Stomach smooth muscle (tissue), 2 donors: ENCODE measurements around the gene PREB.

ENCODE experiments used
- H3K27ac ChIP-seq: one replicate; pipeline ENCODE4 v1.7.0; 2013; ENCODE audit warnings: mild to moderate bottlenecking, low read length, inconsistent platforms
- H3K27me3 ChIP-seq, 2 donors: one replicate each; pipeline ENCODE4 v1.7.0; 2013; ENCODE audit warnings: low read length in 2 of 2; ENCODE audit not compliant: insufficient read depth in 2 of 2, control insufficient read depth in 1 of 2
- H3K36me3 ChIP-seq, 2 donors: one replicate each; pipeline ENCODE4 v1.7.0; 2013; ENCODE audit warnings: low read length in 2 of 2; ENCODE audit not compliant: control insufficient read depth in 2 of 2, insufficient read depth in 2 of 2
- H3K4me1 ChIP-seq: one replicate; pipeline ENCODE4 v1.7.0; 2013; ENCODE audit warnings: low read length; ENCODE audit not compliant: control insufficient read depth, insufficient read depth
- H3K4me3 ChIP-seq, 2 donors: one replicate each; pipeline ENCODE4 v1.7.0; 2013; ENCODE audit warnings: low read length in 2 of 2
- H3K9ac ChIP-seq, 2 donors: one replicate each; pipeline ENCODE4 v1.7.0; 2013; ENCODE audit warnings: low read length in 2 of 2, mild to moderate bottlenecking in 1 of 2
- H3K9me3 ChIP-seq, 2 donors: one replicate each; pipeline ENCODE4 v1.7.0; 2013; ENCODE audit warnings: low read length in 2 of 2; ENCODE audit not compliant: control insufficient read depth in 2 of 2
- donor health status: healthy.
- donor health status: Pancreatic carcinoma.

The PREB gene

GRCh38 chr2:27093430-27094352 is 40.7 kb downstream of the PREB start:
- Histone ChIP-seq H3K4me1 (peaks cover 14% of the 10 kb centered on the region), H3K9ac (no peak overlapping the region), H3K4me3 (no peak overlapping the region), H3K36me3 (peaks cover 0 to 5% of the 10 kb centered on the region in 2 donors), H3K27me3 (no peaks in the 10 kb centered on the region), H3K9me3 (no peaks in the 10 kb centered on the region), H3K27ac (no peak overlapping the region)

GRCh38 chr2:27092696-27093429 is 41.6 kb downstream of the PREB start:
- H3K36me3 ChIP-seq: peaks cover 0 to 5% of the 10 kb centered on the region in 2 donors
- no peak overlapping the region for H3K27ac ChIP-seq
- H3K4me1 ChIP-seq: peaks cover 14% of the 10 kb centered on the region
- H3K27me3 ChIP-seq: no peaks in the 10 kb centered on the region
- no peak overlapping the region for H3K4me3 ChIP-seq
- H3K9ac ChIP-seq: no peak overlapping the region
- no peaks in the 10 kb centered on the region for H3K9me3 ChIP-seq

- H3K9ac ChIP-seq: no peak overlapping the region
- H3K27ac ChIP-seq: no peak overlapping the region
- no peaks in the 10 kb centered on the region for H3K27me3 ChIP-seq
- H3K9me3 ChIP-seq: no peaks in the 10 kb centered on the region
- peaks cover 0 to 2% of the 10 kb centered on the region in 2 donors for H3K36me3 ChIP-seq
- no peak overlapping the region for H3K4me3 ChIP-seq
- H3K4me1 ChIP-seq: peaks cover 19% of the 10 kb centered on the region
These were observed 42.4 kb downstream of the PREB start for GRCh38 chr2:27091746-27092695.

- Histone ChIP-seq H3K36me3 (peaks cover 0 to 2% of the 10 kb centered on the region in 2 donors), H3K27ac (no peak overlapping the region), H3K9ac (no peak overlapping the region), H3K9me3 (no peaks in the 10 kb centered on the region), H3K4me3 (no peak overlapping the region), H3K27me3 (no peaks in the 10 kb centered on the region), H3K4me1 (peaks cover 30% of the 10 kb centered on the region)
These were observed 45.1 kb downstream of the PREB start for GRCh38 chr2:27089111-27089954.

GRCh38 chr2:27088634-27089033 is 45.8 kb downstream of the PREB start:
- Histone ChIP-seq H3K27ac (no peak overlapping the region), H3K9me3 (no peaks in the 10 kb centered on the region), H3K4me1 (peaks cover 37% of the 10 kb centered on the region), H3K9ac (no peak overlapping the region), H3K4me3 (no peak overlapping the region), H3K27me3 (no peaks in the 10 kb centered on the region), H3K36me3 (peaks cover 0 to 2% of the 10 kb centered on the region in 2 donors)

GRCh38 chr2:27087823-27088410 is 46.5 kb downstream of the PREB start:
- peaks cover 0 to 2% of the 10 kb centered on the region in 2 donors for H3K36me3 ChIP-seq
- peaks cover 44% of the 10 kb centered on the region for H3K4me1 ChIP-seq
- H3K4me3 ChIP-seq: no peak overlapping the region
- H3K27me3 ChIP-seq: no peaks in the 10 kb centered on the region
- no peak overlapping the region for H3K27ac ChIP-seq
- no peak overlapping the region for H3K9ac ChIP-seq
- no peaks in the 10 kb centered on the region for H3K9me3 ChIP-seq

GRCh38 chr2:27086724-27087593 is 47.5 kb downstream of the PREB start, which contains the start of gene KHK:
Gene KHK, plus strand, starts transcription at chr2:27086772. Its CDS starts 488 bp downstream, at chr2:27087260.
- Histone ChIP-seq H3K27ac (peak within 1 kb of the TSS; percentile 82), H3K4me3 (peak within 1 kb of the TSS; percentile 88 to 93), H3K9me3 (no peaks in the 10 kb centered on the region), H3K36me3 (peaks cover 2 to 6% of the 10 kb centered on the region in 2 donors), H3K9ac (peak within 1 kb of the TSS; percentile 62 to 64), H3K4me1 (peaks cover 53% of the 10 kb centered on the region), H3K27me3 (no peaks in the 10 kb centered on the region)

- peak overlapping the region; percentile 82 for H3K27ac ChIP-seq
- peaks cover 61% of the 10 kb centered on the region for H3K4me1 ChIP-seq
- H3K4me3 ChIP-seq: peak overlapping the region; percentile 38 to 76
- no peaks in the 10 kb centered on the region for H3K9me3 ChIP-seq
- no peaks in the 10 kb centered on the region for H3K27me3 ChIP-seq
- peak overlapping the region; percentile 62 to 64 for H3K9ac ChIP-seq
- H3K36me3 ChIP-seq: peaks cover 2 to 11% of the 10 kb centered on the region in 2 donors
These were observed 48.2 kb downstream of the PREB start for GRCh38 chr2:27086090-27086723.
